ENCODE results near the gene TEX52.

Gene TEX52

DNA sequence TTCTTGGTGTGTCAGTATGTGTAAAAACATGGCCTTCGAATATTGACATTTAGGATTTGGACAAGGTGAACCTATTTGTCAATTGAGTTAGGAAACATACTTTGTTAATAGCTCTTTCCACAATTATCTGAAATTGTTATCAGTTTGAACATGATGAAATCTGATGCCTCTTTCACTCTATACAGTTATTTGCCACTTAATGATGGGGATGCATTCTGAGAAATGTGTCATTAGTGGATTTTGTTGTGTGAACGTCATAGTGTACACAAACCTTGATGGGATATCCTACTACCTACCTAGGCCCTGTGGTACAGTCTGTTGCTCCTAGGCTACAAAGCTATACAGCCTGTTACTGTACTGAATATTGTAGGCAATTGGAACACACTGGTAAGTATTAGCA lies 38.7 kb upstream of the TEX52 start:
- H3K27ac ChIP-seq, result no peak overlapping the region
- TF ChIP-seq CTCF (IDR thresholded peaks at IDR 0.05), result no peak
- H3K27me3 ChIP-seq, result peaks cover 18% of the 10 kb centered on the region
- H3K4me3 ChIP-seq (ENCODE audit: low read depth in 1 of 2, low read length in 1 of 2), result no peak overlapping the region
- H3K9me3 ChIP-seq, result no peaks in the 10 kb centered on the region
- H3K4me1 ChIP-seq (ENCODE audit: control insufficient read depth in 1 of 2, insufficient read depth in 1 of 2, low read depth in 1 of 2, low read length in 1 of 2), result peaks cover 5 to 6% of the 10 kb centered on the region in 2 experiments
- no peaks in the 10 kb centered on the region for H3K36me3 ChIP-seq

DNA sequence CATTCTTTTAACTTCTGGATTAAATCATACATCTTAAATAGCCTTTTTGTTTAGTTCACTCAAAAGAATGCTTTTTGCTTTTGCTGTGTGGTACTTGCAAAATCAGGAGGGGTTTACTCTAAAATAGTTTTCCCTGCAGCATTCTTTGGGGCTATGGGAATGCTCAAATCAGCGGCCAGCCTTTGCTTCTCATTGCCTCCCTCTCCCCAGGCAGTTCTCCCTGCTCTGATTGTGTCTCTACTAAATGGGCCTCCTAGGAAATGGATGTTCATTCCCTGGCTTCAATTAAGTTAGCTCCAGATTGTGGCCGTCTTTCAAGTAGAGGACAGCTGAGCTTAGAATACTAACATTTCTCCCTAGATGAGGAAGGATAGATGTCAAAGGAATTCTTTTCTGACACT lies 38.2 kb upstream of the TEX52 start:
- Histone ChIP-seq H3K4me1 (ENCODE audit: control insufficient read depth in 1 of 2, insufficient read depth in 1 of 2, low read depth in 1 of 2, low read length in 1 of 2) (peaks cover 9 to 10% of the 10 kb centered on the region in 2 experiments), H3K27me3 (peaks cover 18% of the 10 kb centered on the region), H3K27ac (no peak overlapping the region), H3K9me3 (no peaks in the 10 kb centered on the region), H3K36me3 (no peaks in the 10 kb centered on the region), H3K4me3 (ENCODE audit: low read depth in 1 of 2, low read length in 1 of 2) (no peak overlapping the region)
- TF ChIP-seq CTCF (IDR thresholded peaks at IDR 0.05), result no peak

GRCh38 chr12:2893007-2893406 lies 36.2 kb upstream of the TEX52 start:
- Histone ChIP-seq H3K4me3 (ENCODE audit: low read depth in 1 of 2, low read length in 1 of 2) (no peak overlapping the region), H3K4me1 (ENCODE audit: control insufficient read depth in 1 of 2, insufficient read depth in 1 of 2, low read depth in 1 of 2, low read length in 1 of 2) (peaks cover 10 to 11% of the 10 kb centered on the region in 2 experiments), H3K9me3 (no peaks in the 10 kb centered on the region), H3K27me3 (peaks cover 18% of the 10 kb centered on the region), H3K36me3 (peaks cover 5% of the 10 kb centered on the region), H3K27ac (no peak overlapping the region)
- no peak for TF ChIP-seq CTCF (IDR thresholded peaks at IDR 0.05)

DNA sequence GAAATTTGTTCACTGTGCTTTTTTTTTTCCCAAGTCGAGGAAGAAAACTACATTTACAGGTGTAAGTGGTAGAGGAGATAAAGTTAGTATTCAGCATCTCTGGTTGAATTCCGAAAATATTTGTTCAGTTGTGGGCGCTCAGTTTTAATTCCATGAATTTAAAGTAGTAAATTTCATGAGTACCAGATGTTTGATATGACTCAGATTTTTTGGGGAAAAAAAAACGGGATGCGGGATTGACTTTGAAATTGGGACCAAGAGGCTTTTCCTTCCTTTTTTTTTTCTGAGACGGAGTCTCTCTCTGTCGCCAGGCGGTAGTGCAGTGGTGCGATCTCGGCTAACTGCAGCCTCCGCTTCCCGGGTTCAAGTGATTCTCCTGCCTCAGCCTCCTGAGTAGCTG lies 35.4 kb upstream of the TEX52 start:
- Histone ChIP-seq H3K27ac (no peak overlapping the region), H3K4me1 (ENCODE audit: control insufficient read depth in 1 of 2, insufficient read depth in 1 of 2, low read depth in 1 of 2, low read length in 1 of 2) (peaks cover 10 to 11% of the 10 kb centered on the region in 2 experiments), H3K4me3 (ENCODE audit: low read depth in 1 of 2, low read length in 1 of 2) (no peak overlapping the region), H3K9me3 (no peaks in the 10 kb centered on the region), H3K27me3 (peaks cover 18% of the 10 kb centered on the region), H3K36me3 (peaks cover 11% of the 10 kb centered on the region)
- no peak for TF ChIP-seq CTCF (IDR thresholded peaks at IDR 0.05)

DNA sequence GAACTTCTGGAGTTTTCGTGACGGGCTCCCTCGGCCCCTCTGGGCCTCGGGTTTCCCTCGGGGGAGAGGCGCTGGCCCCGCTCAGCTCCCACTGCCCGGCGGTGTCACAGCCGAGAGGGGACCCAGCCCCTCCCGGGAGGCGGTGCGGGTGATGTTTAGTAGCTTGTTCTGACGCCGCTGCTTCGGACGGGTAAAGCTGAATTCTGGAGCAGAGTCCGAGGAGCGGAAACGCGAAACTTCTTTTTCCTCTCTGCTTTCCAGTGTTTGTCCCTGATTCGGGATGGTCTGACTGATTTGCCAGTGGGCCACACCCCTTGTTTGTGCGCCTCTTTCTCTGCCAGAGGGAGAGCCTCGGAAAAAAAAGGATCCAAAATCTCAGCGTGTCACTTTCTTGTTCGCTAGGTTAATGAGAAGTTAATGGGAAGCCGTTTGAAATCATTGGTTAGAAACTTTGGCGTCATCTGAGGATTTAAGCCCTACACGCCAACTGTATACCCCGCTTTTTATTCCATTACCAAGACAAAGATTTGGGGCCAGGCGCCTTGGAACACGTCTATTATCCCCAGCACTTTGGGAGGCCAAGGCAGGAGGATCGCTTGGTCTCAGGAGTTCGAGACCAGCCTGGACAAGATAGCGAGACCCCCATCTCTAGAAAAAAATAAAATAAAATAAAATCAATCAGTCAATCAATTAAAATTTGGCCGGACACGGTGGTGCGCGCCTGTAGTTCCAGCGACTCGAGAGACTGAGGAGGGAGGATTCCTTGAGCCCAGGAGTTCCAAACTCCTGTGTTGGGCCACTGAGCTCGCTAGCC lies 34.6 kb upstream of the TEX52 start:
- H3K4me1 ChIP-seq (ENCODE audit: control insufficient read depth in 1 of 2, insufficient read depth in 1 of 2, low read depth in 1 of 2, low read length in 1 of 2), result peaks cover 10 to 11% of the 10 kb centered on the region in 2 experiments

More for the DNA sequence above, 34.6 kb upstream of the TEX52 start:
- Histone ChIP-seq H3K36me3 (peaks cover 11% of the 10 kb centered on the region), H3K27ac (peak overlapping the region; percentile 41), H3K27me3 (peaks cover 18% of the 10 kb centered on the region), H3K9me3 (no peaks in the 10 kb centered on the region), H3K4me3 (ENCODE audit: low read depth in 1 of 2, low read length in 1 of 2) (peak overlapping the region; percentile 83 to 96)
- TF ChIP-seq CTCF (IDR thresholded peaks at IDR 0.05), result no peak

Measured in neutrophil (primary cell).